GM19468 (cell line): ENCODE data around the gene AK5.
"Not testable (repeated sequence)": the region's sequence is repeated elsewhere in the genome, so short reads cannot be mapped to it uniquely, and the experiment has no call there.

Source experiments
- ATAC-seq: cut with Tn5 transposase; IDR thresholded peaks from one replicate; pipeline ENCODE4 v1.9.1; 2021; ENCODE audit warnings: mild to moderate bottlenecking, moderate library complexity, moderate number of reproducible peaks; ENCODE audit not compliant: unreplicated experiment; ENCODE audit errors: extremely low read depth

The AK5 gene

GRCh38 chr1:77283701-77284425 is 2.0 kb downstream of the AK5 start:
- no peak for ATAC-seq

GRCh38 chr1:77287535-77287934 is 5.7 kb downstream of the AK5 start:
- no peak for ATAC-seq

- ATAC-seq: no peak
These were observed 6.5 kb downstream of the AK5 start for GRCh38 chr1:77288275-77288674.

- no peak for ATAC-seq
These were observed 8.8 kb downstream of the AK5 start for GRCh38 chr1:77290576-77290975.

- no peak for ATAC-seq
These were observed 10.7 kb downstream of the AK5 start for GRCh38 chr1:77292551-77292950.

GRCh38 chr1:77300566-77300965 is 18.7 kb downstream of the AK5 start:
- no peak for ATAC-seq

GRCh38 chr1:77303387-77303786 is 21.6 kb downstream of the AK5 start:
- ATAC-seq: peak; percentile 52

GRCh38 chr1:77308889-77309621 is 27.2 kb downstream of the AK5 start:
- no peak for ATAC-seq

GRCh38 chr1:77310924-77311323 is 29.1 kb downstream of the AK5 start:
- ATAC-seq: no peak

GRCh38 chr1:77312364-77312763 is 30.5 kb downstream of the AK5 start:
- not testable (repeated sequence) for ATAC-seq

GRCh38 chr1:77313491-77313890 is 31.7 kb downstream of the AK5 start:
- no peak for ATAC-seq

GRCh38 chr1:77316006-77316405 is 34.2 kb downstream of the AK5 start:
- no peak for ATAC-seq

GRCh38 chr1:77316966-77317365 is 35.1 kb downstream of the AK5 start:
- ATAC-seq: no peak

- ATAC-seq: no peak
These were observed 37.4 kb downstream of the AK5 start for GRCh38 chr1:77319036-77319705.

GRCh38 chr1:77322061-77322900 is 40.5 kb downstream of the AK5 start:
- ATAC-seq: no peak

GRCh38 chr1:77333501-77333900 is 51.7 kb downstream of the AK5 start:
- ATAC-seq: no peak

- no peak for ATAC-seq
These were observed 54.9 kb downstream of the AK5 start for GRCh38 chr1:77336729-77337128.

- no peak for ATAC-seq
These were observed 57.5 kb downstream of the AK5 start for GRCh38 chr1:77339326-77339725.

- ATAC-seq: no peak
These were observed 59.4 kb downstream of the AK5 start for GRCh38 chr1:77341195-77341594.

- no peak for ATAC-seq
These were observed 60.9 kb downstream of the AK5 start for GRCh38 chr1:77342745-77343144.
